Activated T-helper 1 cell treated with Interleukin-2 at 50 U/mL for 16 hours (primary cell): Measurements from ENCODE around the gene NTHL1.

ENCODE experiments used
- DNase-seq: peaks from one replicate; pipeline ENCODE4 v3.0.0-alpha.2; 2020; ENCODE audit warnings: low read depth

Gene NTHL1

GRCh38 chr16:2083876-2084780, 36.5 kb upstream of the NTHL1 start:
- DNase-seq, result no peak

DNA sequence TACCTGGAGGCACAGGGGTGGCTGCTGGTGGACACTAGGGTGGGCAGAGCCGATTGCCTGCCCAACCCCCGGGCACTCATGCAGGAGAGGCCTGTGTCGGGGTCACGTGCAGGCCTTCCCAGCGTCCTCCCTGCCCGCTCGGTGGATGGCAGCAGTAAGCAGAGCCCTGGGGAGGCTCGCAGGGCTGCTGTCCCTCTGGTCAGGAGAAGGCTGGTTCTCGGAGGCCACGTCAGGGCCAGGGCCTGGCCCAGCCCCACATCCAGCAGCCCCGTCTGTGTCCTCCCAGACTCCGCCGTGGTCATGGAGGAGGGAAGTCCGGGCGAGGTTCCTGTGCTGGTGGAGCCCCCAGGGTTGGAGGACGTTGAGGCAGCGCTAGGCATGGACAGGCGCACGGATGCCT, 35.8 kb upstream of the NTHL1 start:
- no peak for DNase-seq

DNA sequence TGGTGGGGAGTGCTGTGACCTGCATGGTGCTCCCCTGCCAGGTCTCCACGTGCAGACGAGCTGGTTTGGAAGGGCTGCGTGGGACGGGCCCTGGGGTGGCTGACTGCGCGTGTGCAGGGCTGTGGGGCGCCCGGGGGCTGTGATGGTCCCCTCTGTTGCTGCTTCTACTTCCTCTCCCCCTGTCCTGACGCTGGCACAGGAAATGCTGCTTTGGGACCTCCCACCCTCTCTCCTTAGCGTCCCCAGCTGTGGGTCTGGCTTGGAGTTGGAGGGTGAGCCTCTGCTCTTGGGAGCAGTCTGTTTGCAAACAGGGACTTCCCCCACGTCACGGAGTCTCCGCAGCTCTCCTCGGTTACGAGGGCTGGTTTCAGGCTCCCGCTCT, 35.3 kb upstream of the NTHL1 start:
- DNase-seq, result no peak

DNA sequence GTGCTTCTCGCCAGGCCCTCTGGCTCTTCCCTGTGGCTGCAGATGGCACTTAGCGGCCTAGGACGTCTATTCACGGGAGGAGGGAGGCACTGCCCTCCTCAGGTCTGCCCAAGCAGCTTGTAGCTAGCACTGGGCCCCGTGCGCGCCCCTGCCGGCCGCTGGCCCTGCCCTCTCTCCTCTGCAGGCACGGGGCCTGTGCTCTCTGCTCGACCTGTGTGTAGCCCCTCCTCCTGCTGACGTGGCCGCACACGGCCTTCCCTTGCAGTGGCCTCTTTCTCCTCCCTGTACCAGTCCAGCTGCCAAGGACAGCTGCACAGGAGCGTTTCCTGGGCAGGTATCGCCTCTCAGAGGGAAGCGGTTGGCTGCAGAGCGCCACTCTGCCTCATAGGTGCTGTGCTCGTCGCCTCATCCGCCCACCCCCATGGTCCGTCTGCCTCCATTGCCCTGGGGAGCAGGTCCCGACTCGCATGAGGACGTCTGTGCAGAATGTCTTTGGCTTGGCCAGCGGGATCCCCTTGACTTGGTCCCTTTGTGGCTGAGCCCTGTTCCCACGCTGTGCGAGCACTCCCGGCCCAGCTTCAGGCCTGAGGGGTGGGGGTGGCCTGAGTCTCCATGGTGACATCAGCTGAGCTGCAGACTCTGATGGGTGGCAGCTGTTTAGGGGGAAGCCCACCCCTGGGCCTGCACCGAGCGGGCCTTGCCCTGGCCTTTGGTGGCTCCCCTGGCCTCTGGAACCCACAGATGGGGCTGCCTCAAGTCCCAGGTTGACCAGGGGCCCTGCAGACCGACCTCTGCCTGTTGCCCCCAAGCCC, 34.7 kb upstream of the NTHL1 start:
- DNase-seq, result no peak

DNA sequence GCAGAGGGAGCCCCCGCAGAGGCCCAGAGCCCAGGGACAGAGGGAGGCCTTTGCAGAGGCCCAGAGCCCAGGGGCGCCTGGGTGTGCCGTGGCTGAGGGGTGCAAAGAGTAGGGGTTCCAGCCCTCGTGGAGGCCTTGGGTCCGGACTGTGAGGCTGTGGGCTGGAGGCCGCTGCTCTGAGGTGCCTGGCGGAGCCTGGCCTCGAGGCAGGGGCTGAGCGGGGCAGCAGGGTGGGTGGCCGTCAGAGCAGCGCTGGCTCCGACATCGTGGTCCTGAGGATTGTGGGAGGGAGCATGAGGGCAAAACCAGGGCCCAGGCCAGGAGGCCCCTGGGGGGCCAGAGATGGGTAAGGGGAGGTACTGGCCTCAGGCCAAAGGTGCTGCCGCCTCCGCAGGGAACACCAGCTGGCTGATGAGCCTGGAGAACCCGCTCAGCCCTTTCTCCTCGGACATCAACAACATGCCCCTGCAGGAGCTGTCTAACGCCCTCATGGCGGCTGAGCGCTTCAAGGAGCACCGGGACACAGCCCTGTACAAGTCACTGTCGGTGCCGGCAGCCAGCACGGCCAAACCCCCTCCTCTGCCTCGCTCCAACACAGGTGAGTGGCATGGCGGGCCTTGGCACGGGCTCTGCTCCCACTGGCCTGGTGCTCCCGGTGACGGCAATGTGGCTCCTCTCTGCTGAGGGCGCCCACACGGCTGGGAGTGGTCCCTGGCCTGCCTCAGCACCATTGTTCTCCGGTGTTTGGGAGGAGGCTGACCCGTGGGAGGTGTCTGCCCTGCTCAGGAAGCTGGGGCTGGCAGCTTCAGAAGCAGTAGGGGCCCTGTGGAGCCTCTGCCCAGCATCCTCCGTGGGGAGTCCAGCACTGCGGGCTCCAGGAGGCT, 33.8 kb upstream of the NTHL1 start:
- DNase-seq, result no peak

DNA sequence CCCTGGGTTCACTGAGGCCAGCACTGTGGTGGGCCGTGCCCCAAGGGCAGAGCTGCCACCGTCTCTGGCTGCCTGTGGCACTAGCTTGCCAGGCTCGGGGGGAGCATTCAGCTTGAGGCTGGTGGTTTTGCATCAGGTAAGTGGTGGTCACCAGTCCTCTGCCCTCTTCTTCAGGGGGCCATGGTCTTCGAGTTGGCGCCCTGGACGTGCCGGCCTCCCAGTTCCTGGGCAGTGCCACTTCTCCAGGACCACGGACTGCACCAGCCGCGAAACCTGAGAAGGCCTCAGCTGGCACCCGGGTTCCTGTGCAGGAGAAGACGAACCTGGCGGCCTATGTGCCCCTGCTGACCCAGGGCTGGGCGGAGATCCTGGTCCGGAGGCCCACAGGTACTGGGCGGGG, 32.4 kb upstream of the NTHL1 start:
- no peak for DNase-seq

GRCh38 chr16:2079311-2079800, 31.7 kb upstream of the NTHL1 start:
- DNase-seq, result no peak

- no peak for DNase-seq
Measured at GRCh38 chr16:2078691-2079090, 31.1 kb upstream of the NTHL1 start.

DNA sequence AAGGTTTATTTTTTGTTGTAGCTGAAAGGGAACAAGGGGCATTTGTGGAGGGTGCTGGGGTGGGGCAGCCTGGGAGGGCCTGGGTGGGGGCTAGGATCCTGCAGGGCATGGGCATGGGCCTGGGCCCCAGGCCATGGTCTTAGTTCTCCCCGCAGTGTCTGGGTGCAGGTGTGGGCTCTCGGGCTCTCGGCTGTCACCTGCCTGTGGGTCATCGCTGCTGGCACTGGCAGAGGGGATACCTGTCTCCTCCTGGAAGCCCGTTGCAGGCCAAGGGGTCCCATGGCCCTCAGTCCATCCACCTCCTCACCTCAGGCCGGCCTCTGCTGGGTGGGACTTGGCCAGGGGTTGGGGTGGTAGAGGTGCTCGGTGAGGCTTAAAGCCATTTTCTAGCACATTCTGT, 30.5 kb upstream of the NTHL1 start:
- no peak for DNase-seq

GRCh38 chr16:2077696-2078095, 30.1 kb upstream of the NTHL1 start:
- DNase-seq, result no peak

DNA sequence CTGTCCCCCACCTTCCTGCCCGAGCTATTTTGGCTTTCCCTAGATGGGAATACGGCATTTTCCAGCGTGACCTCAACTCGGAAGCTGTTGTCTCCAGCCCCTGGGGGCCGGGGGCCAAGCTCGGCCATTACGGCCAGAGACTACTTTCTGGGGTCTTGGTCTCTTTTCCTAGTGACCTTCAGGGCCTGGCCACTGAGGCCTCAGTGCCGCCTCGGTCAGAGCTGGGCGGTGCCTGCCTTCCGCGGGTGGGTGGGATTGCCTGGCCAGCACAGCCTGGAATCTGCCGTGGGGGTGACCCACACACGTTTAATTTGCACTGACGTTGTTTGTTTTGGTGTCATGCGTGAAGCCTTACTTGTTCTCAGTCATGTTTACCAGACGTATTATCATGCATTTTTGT, 29.4 kb upstream of the NTHL1 start:
- DNase-seq, result no peak

DNA sequence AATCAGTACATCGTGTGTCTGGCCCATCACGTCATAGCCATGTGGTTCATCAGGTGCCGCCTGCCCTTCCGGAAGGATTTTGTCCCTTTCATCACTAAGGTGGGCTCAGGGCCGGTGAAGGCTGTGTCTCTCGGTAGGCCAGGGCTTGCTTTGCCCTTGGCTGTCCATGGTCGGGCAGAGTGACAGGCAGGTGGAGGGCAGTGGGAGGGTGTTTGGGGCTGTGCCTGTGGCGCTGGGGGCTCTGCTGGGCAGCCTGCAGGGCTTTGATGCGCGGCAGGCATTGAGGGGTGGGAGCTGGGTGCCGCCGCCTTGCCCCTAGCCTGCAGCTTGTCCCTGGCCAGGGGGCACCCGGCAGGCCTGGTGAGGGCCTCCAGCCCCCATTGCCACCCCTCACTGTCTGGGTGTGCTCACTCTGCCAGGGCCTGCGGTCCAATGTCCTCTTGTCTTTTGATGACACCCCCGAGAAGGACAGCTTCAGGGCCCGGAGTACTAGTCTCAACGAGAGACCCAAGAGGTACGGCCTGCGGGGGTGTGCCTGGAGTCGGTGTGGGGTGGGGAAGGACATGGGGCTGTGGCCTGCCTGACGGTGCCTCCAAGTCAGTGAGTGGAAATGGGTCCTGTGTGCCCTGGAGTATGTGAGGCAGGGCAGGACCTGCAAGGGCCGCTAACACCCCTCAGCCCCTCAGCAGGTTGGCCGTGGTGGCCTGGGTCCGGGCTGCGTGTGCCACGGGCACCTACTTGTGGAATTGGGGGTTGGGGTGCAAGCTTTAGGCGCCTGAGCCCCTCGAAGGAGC, 28.6 kb upstream of the NTHL1 start:
- no peak for DNase-seq

- DNase-seq, result no peak
Measured at GRCh38 chr16:2075631-2076030, 28.0 kb upstream of the NTHL1 start.

DNA sequence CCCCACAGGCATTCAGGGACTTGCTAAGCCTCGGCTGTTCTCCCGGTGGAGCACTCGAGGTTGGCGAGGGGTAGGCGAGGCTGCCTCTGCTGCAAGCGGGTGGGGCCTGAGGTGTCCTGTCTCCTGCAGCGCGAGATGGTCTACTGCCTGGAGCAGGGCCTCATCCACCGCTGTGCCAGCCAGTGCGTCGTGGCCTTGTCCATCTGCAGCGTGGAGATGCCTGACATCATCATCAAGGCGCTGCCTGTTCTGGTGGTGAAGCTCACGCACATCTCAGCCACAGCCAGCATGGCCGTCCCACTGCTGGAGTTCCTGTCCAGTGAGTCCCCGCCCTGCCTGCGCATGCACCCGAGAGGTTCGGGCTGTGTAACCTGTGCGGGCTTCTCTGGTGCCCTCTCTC, 26.4 kb upstream of the NTHL1 start:
- DNase-seq, result no peak

DNA sequence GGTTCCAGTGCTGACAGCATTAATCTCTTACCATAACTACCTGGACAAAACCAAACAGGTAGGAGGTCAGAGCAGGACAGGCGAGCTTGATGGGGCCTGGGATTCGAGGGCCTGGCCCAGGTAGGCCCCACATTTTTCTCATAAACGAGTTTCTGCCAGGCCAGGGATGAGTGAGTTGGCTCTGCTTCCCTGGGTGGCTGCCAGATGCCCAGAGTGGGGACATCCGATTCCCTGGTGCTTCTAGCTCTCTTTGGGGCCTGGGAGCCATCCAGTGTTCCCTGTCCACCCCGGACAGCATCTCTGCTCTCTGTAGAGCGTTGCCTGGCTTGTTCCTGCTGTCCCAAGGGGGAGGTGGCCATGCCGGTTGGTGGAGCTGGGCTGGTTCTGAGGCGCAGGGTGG, 25.3 kb upstream of the NTHL1 start:
- DNase-seq, result no peak

- DNase-seq, result no peak
Measured at GRCh38 chr16:2071454-2072202, 24.0 kb upstream of the NTHL1 start.

DNA sequence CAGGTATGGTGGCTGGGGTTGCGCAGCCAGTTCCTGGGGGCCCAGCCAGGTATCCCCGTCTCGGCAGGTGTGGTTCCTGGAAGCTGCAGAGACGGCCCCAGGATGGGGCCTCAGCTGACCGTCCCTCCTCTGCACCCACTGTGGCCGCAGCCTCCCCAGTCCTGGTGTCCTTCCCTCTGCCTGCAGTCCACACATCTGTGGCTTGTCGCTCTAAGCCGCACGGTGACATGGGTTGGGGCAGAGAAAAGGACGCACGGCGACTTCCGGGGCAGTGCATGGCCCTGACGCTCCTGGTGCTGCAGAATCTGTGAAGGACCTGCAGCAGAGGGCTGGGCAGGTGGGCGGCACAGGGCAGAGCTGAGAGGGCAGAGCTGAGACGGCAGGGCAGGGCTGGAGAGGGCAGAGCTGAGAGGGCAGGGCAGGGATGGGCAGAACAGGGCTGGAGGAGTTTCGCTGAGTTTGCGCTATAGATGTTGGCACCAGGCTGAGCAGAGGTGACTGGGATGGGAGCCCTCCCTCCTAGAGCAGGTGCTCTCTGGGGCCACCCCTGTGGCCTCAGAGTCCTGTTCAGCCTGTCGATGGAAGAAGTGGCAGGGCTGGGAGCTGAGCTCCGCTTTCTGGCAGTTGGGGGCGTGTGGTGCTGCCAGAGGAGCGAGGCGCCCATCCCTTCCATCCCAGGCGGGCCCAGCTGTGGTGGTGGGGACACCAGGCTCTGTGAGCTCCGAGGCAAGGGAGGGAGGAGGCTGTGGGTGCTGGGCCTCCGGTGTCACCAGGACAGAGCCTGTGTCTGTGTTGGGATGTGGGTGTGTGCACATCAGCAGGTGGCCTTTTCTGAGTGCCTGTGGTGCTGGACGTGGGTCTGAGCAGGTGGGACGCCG, 23.2 kb upstream of the NTHL1 start:
- no peak for DNase-seq

DNA sequence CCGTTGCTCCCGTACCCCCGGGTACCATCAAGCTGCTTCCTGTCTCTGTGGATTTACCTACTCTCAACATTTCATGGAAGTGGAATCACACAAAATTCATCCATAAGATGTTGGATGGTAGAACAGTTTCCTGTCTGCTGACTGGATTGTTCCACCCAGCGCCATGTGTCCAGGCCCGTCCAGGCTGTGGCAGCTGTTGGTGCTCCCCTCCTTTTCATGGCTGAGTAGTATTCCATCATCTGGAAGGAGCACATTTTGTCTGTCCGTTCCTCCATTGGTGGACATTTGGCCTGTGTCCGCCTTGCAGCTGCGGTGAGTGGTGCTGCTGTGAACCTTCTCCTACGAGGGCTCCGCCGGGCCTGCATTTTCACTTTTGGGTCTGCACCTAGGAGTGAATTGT, 18.5 kb upstream of the NTHL1 start:
- no peak for DNase-seq

DNA sequence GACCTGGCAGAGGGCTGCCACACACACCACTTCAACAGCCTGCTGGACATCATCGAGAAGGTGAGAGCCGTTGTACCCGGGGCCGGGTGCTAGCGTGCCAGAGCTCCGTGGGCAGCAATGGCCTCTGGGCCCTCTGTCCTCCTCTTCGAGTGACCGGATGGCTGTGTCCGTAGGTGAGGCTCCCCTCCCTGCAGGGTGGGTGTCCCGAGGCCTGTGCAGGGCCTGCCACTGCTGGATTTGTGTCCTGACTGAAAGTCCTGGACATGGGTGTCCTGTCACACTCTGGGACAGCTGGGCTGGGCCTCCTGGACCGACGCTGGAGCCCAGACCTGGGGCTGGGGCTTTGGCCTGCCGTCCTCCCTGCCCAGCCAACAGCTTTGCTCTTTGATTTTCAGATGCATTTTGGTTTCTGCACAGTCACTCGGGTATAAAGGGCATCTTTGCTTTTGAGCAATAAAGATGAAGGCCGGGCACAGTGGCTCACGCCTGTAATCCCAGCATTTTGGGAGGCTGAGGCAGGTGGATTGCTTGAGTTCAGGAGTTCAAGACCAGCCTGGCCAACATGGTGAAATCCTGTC, 16.8 kb upstream of the NTHL1 start:
- no peak for DNase-seq
